GM23338 (cell line): ENCODE results near the gene LARGE1. TPM values are rescaled to one million over a fixed set of nuclear protein-coding genes. Genes with fewer than 3 reads are reported as not detected.

Experiments
- ATAC-seq: fragments of 200-7000 bp; cut with Tn5 transposase; 3 replicates; pipeline ENCODE4 v1.9.1; 2020
- DNase-seq: peaks from one replicate; pipeline ENCODE4 v3.0.0-alpha.2; 2015; ENCODE audit warnings: low spot score
- H2AFZ ChIP-seq: fragments of 200-600 bp; sonication (generic); 2 replicates; pipeline ENCODE4 v1.8.0; 2016; ENCODE audit warnings: antibody characterized with exemption, mild to moderate bottlenecking, moderate library complexity
- H3F3A ChIP-seq: fragments of 200-600 bp; sonication (generic); replicated peaks from 2 replicates; pipeline ENCODE4 v1.8.0; 2017; ENCODE audit warnings: antibody characterized with exemption, mixed run types, low read depth
- H3K27ac ChIP-seq: fragments of 200-600 bp; sonication (generic); 2 replicates; pipeline ENCODE4 v1.6.1; 2016; ENCODE audit warnings: low read depth
- H3K27me3 ChIP-seq: fragments of 200-600 bp; sonication (generic); 2 replicates; pipeline ENCODE4 v1.8.0; 2016; ENCODE audit warnings: mild to moderate bottlenecking, mixed run types, moderate library complexity; ENCODE audit not compliant: insufficient read depth
- H3K36me3 ChIP-seq: fragments of 200-600 bp; sonication (generic); 2 replicates; pipeline ENCODE4 v1.8.0; 2016; ENCODE audit warnings: mild to moderate bottlenecking; ENCODE audit not compliant: insufficient read depth
- H3K4me1 ChIP-seq: fragments of 200-600 bp; sonication (generic); 2 replicates; pipeline ENCODE4 v1.8.0; 2016; ENCODE audit warnings: mild to moderate bottlenecking, moderate library complexity; ENCODE audit not compliant: insufficient read depth
- H3K4me2 ChIP-seq: fragments of 200-600 bp; sonication (generic); 2 replicates; pipeline ENCODE4 v1.7.1; 2017; ENCODE audit warnings: mixed run types
- H3K4me3 ChIP-seq: fragments of 200-600 bp; sonication (generic); 2 replicates; pipeline ENCODE4 v1.6.1; 2016; ENCODE audit warnings: mixed run types
- H3K79me2 ChIP-seq: fragments of 200-600 bp; sonication (generic); replicated peaks from 2 replicates; pipeline ENCODE4 v1.8.0; 2017; ENCODE audit warnings: mild to moderate bottlenecking; ENCODE audit not compliant: insufficient read depth
- H3K9me2 ChIP-seq: fragments of 200-600 bp; sonication (generic); 2 replicates; pipeline ENCODE4 v1.8.0; 2017; ENCODE audit not compliant: insufficient read depth
- H4K20me1 ChIP-seq: fragments of 200-600 bp; sonication (generic); replicated peaks from 2 replicates; pipeline ENCODE4 v1.8.0; 2017; ENCODE audit warnings: mild to moderate bottlenecking; ENCODE audit not compliant: insufficient read depth
- H3K27ac Mint-ChIP-seq: 2 replicates; pipeline ENCODE4 v1.8.0; 2020; ENCODE audit warnings: inconsistent platforms, mild to moderate bottlenecking, moderate library complexity, mixed read lengths
- H3K27me3 Mint-ChIP-seq: 3 replicates; pipeline ENCODE4 v1.8.0; 2022; ENCODE audit warnings: low read depth, mild to moderate bottlenecking, moderate library complexity, mixed read lengths, inconsistent platforms; ENCODE audit not compliant: insufficient read depth, poor library complexity
- H3K36me3 Mint-ChIP-seq: 3 replicates; pipeline ENCODE4 v1.8.0; 2021; ENCODE audit warnings: low read depth, mild to moderate bottlenecking, inconsistent platforms, moderate library complexity, mixed read lengths
- H3K4me1 Mint-ChIP-seq: 3 replicates; pipeline ENCODE4 v1.8.0; 2020; ENCODE audit warnings: mild to moderate bottlenecking, inconsistent platforms, mixed read lengths
- H3K4me3 Mint-ChIP-seq: 3 replicates; pipeline ENCODE4 v1.8.0; 2021; ENCODE audit warnings: moderate library complexity, mild to moderate bottlenecking, inconsistent platforms, mixed read lengths
- H3K9me3 Mint-ChIP-seq: 3 replicates; pipeline ENCODE4 v1.8.0; 2020; ENCODE audit warnings: moderate library complexity, mild to moderate bottlenecking, inconsistent platforms, mixed read lengths
- CREB1 ChIP-seq: fragments of 250-450 bp; sonication (Bioruptor Pico); IDR thresholded peaks from 2 replicates; pipeline ENCODE4 v1.5.0; 2020; ENCODE audit warnings: low read depth, mild to moderate bottlenecking, moderate library complexity
- CTCF ChIP-seq, 2 experiments: fragments of 200-600 bp in 1 of 2; sonication (generic) in 1 of 2; conservative IDR thresholded peaks; 2 replicates each; pipeline versions ENCODE4 v1.5.1 to v1.6.1; 2016 to 2017; ENCODE audit warnings: antibody characterized with exemption in 2 of 2, low read depth in 2 of 2, mild to moderate bottlenecking in 2 of 2, moderate library complexity in 1 of 2
- ETS1 ChIP-seq: IDR thresholded peaks from 2 replicates; pipeline ENCODE4 v1.6.1; 2016; ENCODE audit warnings: antibody characterized with exemption
- EZH2 ChIP-seq: fragments of 200-600 bp; sonication (generic); IDR thresholded peaks from one replicate; pipeline ENCODE4 v1.8.0; 2017; ENCODE audit warnings: antibody characterized with exemption, mild to moderate bottlenecking, low read depth; ENCODE audit not compliant: unreplicated experiment
- EZH2phosphoT487 ChIP-seq: fragments of 200-600 bp; sonication (generic); IDR thresholded peaks from one replicate; pipeline ENCODE4 v1.8.1; 2018; ENCODE audit warnings: antibody characterized with exemption; ENCODE audit not compliant: unreplicated experiment
- JUNB ChIP-seq: IDR thresholded peaks from one replicate; pipeline ENCODE4 v1.6.1; 2016; ENCODE audit warnings: antibody characterized with exemption; ENCODE audit not compliant: unreplicated experiment
- NANOG ChIP-seq: IDR thresholded peaks from 2 replicates; pipeline ENCODE4 v1.6.1; 2016; ENCODE audit warnings: antibody characterized with exemption, borderline replicate concordance
- POLR2AphosphoS5 ChIP-seq: IDR thresholded peaks from 2 replicates; pipeline ENCODE4 v1.6.1; 2016; ENCODE audit warnings: antibody characterized with exemption, low read depth
- REST ChIP-seq: IDR thresholded peaks from one replicate; pipeline ENCODE4 v1.6.1; 2018; ENCODE audit warnings: antibody characterized with exemption; ENCODE audit not compliant: unreplicated experiment
- STAT1 ChIP-seq: IDR thresholded peaks from one replicate; pipeline ENCODE4 v1.6.1; 2016; ENCODE audit warnings: antibody characterized with exemption; ENCODE audit not compliant: unreplicated experiment
- ZNF114 ChIP-seq: fragments of 250-450 bp; sonication (Bioruptor Pico); IDR thresholded peaks from 2 replicates; pipeline ENCODE4 v1.5.0; 2020; ENCODE audit warnings: mild to moderate bottlenecking, moderate library complexity
- ZNF331 ChIP-seq: fragments of 250-450 bp; sonication (Bioruptor Pico); IDR thresholded peaks from 2 replicates; pipeline ENCODE4 v1.5.0; 2020; ENCODE audit warnings: low read depth, mild to moderate bottlenecking, moderate library complexity
- ZNF462 ChIP-seq: fragments of 250-450 bp; sonication (Bioruptor Pico); IDR thresholded peaks from 2 replicates; pipeline ENCODE4 v1.5.0; 2020; ENCODE audit warnings: mild to moderate bottlenecking, moderate library complexity
- polyA plus RNA-seq: library from polyadenylated mRNA; unstranded; fragments of >200 nt; fragmentation: Nextera tagmentation; extraction: Ambion mirVana; gene quantifications from 2 replicates; pipeline ENCODE4 v1.2.1, GENCODE V29; 2016
- total RNA-seq: library from RNA; depleted of rRNA; stranded (reverse); fragments of >200 nt; shearing (Covaris generic); gene quantifications from 2 replicates; pipeline ENCODE4 v1.2.3, GENCODE V29; 2014

Gene LARGE1
- total and polyA plus RNA-seq, 2 experiments from 2014 or later: 12.8 to 75.6 TPM

- TF ChIP-seq ETS1: no peak
- TF ChIP-seq JUNB: no peak
Measured at GRCh38 chr22:33329398-33329797, 590.9 kb downstream of the LARGE1 start (continued).

DNA sequence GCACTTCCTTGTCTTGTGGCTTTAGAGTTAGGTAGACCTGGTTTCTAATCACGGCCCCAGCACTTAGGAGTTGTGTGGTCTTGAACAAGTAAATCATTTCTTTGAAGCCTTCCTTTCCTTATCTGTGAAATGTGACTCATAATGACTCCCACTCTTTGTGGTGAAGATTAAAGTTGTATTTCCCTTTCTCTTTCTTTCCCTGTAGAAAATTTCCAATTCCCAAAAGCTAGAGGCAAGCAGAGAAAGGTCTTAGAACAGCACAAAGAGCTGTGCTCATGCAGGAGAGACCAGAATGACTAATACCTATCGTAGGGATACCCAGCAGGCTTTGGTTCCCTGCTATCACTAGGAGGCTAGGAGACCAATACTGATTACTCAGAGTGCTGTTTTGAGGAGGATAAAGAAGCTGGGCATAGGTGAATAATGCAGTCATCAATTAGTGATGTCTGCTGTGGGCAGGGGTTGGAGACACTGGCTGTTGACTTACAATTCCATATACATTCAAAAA is 591.4 kb downstream of the LARGE1 start:
- no peak overlapping the region for H2AFZ ChIP-seq
- H3K4me3 Mint-ChIP-seq: no peak overlapping the region
- H3K4me2 ChIP-seq: no peak overlapping the region
- no peaks in the 10 kb centered on the region for H3F3A ChIP-seq
- H3K4me1 ChIP-seq: 0 out of 2 replicates have a peak, but pooled peaks cover 3% of the 10 kb centered on the region
- no peaks in the 10 kb centered on the region for H3K79me2 ChIP-seq
- no peaks in the 10 kb centered on the region for H3K9me2 ChIP-seq
- no peak overlapping the region for H3K27ac Mint-ChIP-seq
- no peaks in the 10 kb centered on the region; the same call in 1 of the 2 replicates for H4K20me1 ChIP-seq
- H3K9me3 Mint-ChIP-seq: no peaks in the 10 kb centered on the region; the same call in 2 of the 3 replicates
- no peaks in the 10 kb centered on the region for H3K36me3 ChIP-seq
- TF ChIP-seq EZH2 (no peak), CTCF (conservative IDR thresholded peaks at IDR 0.05; ENCODE audit: low read depth in 2 of 2) (no peak), CREB1 (CRISPR knock-in tag) (no peak), NANOG (no peak), ZNF462 (no peak), POLR2AphosphoS5 (no peak), STAT1 (no peak), ZNF114 (CRISPR knock-in tag) (no peak), ZNF331 (CRISPR knock-in tag) (no peak), JUNB (no peak), EZH2phosphoT487 (no peak), REST (no peak)
- no peak for ATAC-seq
- H3K27ac ChIP-seq: no peak overlapping the region
- peaks cover 16% of the 10 kb centered on the region for H3K36me3 Mint-ChIP-seq
- no peak overlapping the region for H3K4me3 ChIP-seq
- peaks cover 11% of the 10 kb centered on the region for H3K27me3 Mint-ChIP-seq
- DNase-seq: peak; percentile 8
- H3K27me3 ChIP-seq: no peaks in the 10 kb centered on the region
- peaks cover 9% of the 10 kb centered on the region for H3K4me1 Mint-ChIP-seq
